Measurements from ENCODE around the gene BCKDHA.

Gene BCKDHA

DNA sequence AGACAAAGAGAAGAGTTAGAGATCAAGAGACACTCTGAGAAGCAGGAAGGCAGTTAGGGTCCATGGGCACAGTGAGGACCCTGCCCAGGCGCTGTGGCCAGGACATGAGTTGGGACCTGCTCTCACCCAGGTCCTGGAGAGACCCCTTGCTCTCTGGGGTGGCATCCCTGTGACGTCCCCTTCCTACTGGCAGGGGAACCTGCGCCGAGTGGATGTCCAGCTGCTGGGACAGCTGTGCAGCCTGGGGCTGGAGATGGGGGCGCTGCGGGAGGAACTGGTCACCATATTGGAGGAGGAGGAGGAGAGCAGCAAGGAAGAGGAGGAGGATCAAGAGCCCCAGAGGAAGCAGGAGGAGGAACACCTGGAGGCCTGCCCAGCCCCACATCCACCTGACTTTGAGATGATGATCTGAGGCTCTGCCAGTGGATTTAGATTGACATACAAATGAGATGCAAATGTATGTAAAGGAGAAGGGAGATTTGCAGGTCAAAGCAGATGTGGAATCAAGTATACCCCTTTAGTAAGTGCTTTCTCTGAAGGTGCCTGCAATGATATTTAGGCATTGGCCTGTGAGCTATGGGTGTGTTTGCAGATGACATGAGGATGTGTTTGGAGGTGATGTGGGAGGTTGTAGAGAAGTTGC lies 46.3 kb downstream of the BCKDHA start:
- H3K27me3 ChIP-seq (ENCODE audit: insufficient read depth, low read length): no peaks in the 10 kb centered on the region; the same call in 1 of the 2 replicates
- H3K4me3 ChIP-seq (ENCODE audit: low read depth, low read length, poor library complexity, severe bottlenecking): no peak overlapping the region
- peaks cover 5% of the 10 kb centered on the region for H3K4me1 ChIP-seq (ENCODE audit: insufficient read depth, low read length, severe bottlenecking)
- no peak overlapping the region for H3K4me2 ChIP-seq (ENCODE audit: low read length)
- peaks cover 2% of the 10 kb centered on the region; the same call in 1 of the 2 replicates for H3K79me2 ChIP-seq (ENCODE audit: insufficient read depth, low read length)
- H3K27ac ChIP-seq (ENCODE audit: low read depth, low read length, poor library complexity, severe bottlenecking): no peak overlapping the region
- H3K9ac ChIP-seq (ENCODE audit: low read length): no peak overlapping the region
- H4K20me1 ChIP-seq (ENCODE audit: insufficient read depth, low read length): no peaks in the 10 kb centered on the region
- H3K9me3 ChIP-seq (ENCODE audit: low read length): no peaks in the 10 kb centered on the region
- TF ChIP-seq EZH2 (IDR thresholded peaks at IDR 0.05; ENCODE audit: borderline replicate concordance, low read length): no peak
- TF ChIP-seq, protein P1, sequence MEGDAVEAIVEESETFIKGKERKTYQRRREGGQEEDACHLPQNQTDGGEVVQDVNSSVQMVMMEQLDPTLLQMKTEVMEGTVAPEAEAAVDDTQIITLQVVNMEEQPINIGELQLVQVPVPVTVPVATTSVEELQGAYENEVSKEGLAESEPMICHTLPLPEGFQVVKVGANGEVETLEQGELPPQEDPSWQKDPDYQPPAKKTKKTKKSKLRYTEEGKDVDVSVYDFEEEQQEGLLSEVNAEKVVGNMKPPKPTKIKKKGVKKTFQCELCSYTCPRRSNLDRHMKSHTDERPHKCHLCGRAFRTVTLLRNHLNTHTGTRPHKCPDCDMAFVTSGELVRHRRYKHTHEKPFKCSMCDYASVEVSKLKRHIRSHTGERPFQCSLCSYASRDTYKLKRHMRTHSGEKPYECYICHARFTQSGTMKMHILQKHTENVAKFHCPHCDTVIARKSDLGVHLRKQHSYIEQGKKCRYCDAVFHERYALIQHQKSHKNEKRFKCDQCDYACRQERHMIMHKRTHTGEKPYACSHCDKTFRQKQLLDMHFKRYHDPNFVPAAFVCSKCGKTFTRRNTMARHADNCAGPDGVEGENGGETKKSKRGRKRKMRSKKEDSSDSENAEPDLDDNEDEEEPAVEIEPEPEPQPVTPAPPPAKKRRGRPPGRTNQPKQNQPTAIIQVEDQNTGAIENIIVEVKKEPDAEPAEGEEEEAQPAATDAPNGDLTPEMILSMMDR (IDR thresholded peaks at IDR 0.05; ENCODE audit: low read length): no peak
- no peak overlapping the region for H2AFZ ChIP-seq (ENCODE audit: low read length)
- H3F3A ChIP-seq (ENCODE audit: insufficient read depth, low read length): no peaks in the 10 kb centered on the region
- no peaks in the 10 kb centered on the region for H3K36me3 ChIP-seq (ENCODE audit: insufficient read depth, low read length)
- H3K9me2 ChIP-seq (ENCODE audit: low read depth, low read length): no peaks in the 10 kb centered on the region

DNA sequence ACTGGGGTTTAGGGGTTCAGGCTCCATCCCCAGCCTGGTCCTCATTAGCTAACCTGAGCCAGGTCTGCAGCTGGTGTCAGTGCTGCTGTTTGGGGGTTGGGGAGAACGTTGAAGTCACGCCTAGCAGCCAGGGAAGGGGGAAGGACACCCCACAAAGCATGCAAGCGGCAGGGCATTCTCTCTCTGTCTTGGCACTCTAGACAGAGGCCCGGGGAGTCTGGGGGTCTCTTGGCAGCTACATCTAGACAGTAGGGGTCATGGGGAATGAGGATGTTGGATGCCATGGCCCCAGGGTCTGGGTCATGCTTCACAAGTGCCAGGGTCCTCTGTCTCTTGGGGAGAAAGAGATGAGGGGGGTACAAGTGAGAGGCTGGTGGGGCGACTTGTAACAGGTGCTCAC lies 48.0 kb downstream of the BCKDHA start:
- H3K4me3 ChIP-seq (ENCODE audit: low read depth, low read length, poor library complexity, severe bottlenecking): no peak overlapping the region
- TF ChIP-seq, protein P1 (IDR thresholded peaks at IDR 0.05; ENCODE audit: low read length): no peak
- no peak for TF ChIP-seq EZH2 (IDR thresholded peaks at IDR 0.05; ENCODE audit: borderline replicate concordance, low read length)
- no peaks in the 10 kb centered on the region for H3K36me3 ChIP-seq (ENCODE audit: insufficient read depth, low read length)
- no peaks in the 10 kb centered on the region for H3K79me2 ChIP-seq (ENCODE audit: insufficient read depth, low read length)
- no peak overlapping the region for H3K27ac ChIP-seq (ENCODE audit: low read depth, low read length, poor library complexity, severe bottlenecking)
- H3K9me2 ChIP-seq (ENCODE audit: low read depth, low read length): no peaks in the 10 kb centered on the region
- no peaks in the 10 kb centered on the region for H3F3A ChIP-seq (ENCODE audit: insufficient read depth, low read length)
- peaks cover 3% of the 10 kb centered on the region; the same call in 1 of the 2 replicates for H3K27me3 ChIP-seq (ENCODE audit: insufficient read depth, low read length)
- H4K20me1 ChIP-seq (ENCODE audit: insufficient read depth, low read length): no peaks in the 10 kb centered on the region
- H3K9ac ChIP-seq (ENCODE audit: low read length): no peak overlapping the region
- no peak overlapping the region for H2AFZ ChIP-seq (ENCODE audit: low read length)
- peaks cover 4% of the 10 kb centered on the region for H3K4me1 ChIP-seq (ENCODE audit: insufficient read depth, low read length, severe bottlenecking)
- H3K9me3 ChIP-seq (ENCODE audit: low read length): no peaks in the 10 kb centered on the region
- no peak overlapping the region for H3K4me2 ChIP-seq (ENCODE audit: low read length)

DNA sequence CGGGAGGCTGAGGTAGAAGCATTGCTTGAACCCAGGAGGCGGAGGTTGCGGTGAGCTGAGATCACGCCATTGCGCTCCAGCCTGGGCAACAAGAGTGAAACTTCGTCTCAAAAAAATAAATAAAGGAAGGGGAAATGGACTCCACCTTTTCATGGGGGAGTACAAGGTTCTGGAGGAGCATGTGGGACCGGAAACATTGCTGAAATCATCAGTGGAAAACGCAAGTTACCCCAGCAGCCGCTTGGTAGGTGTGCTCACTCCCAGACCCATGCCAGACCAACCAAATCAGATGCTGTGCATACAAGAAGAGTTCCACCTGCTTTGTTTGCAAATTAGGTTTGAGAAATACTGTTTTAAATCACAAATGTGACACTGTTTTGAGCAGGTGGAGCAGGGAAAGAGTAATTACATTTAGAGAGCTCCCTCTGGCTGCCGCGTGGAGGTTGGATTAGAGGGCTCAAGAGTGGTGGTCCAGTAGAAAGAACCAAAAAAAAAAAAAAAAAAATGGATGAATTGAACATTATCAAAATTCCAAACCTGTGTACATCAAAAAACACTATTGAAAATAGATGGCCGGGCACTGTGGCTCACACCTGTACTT lies 50.2 kb downstream of the BCKDHA start:
- H4K20me1 ChIP-seq (ENCODE audit: insufficient read depth, low read length): no peaks in the 10 kb centered on the region
- H3K27me3 ChIP-seq (ENCODE audit: insufficient read depth, low read length): peaks cover 3% of the 10 kb centered on the region; the same call in 1 of the 2 replicates
- H3K27ac ChIP-seq (ENCODE audit: low read depth, low read length, poor library complexity, severe bottlenecking): no peak overlapping the region
- no peak overlapping the region for H3K9ac ChIP-seq (ENCODE audit: low read length)
- no peak overlapping the region for H3K4me3 ChIP-seq (ENCODE audit: low read depth, low read length, poor library complexity, severe bottlenecking)
- H3F3A ChIP-seq (ENCODE audit: insufficient read depth, low read length): no peaks in the 10 kb centered on the region
- H3K79me2 ChIP-seq (ENCODE audit: insufficient read depth, low read length): no peaks in the 10 kb centered on the region
- no peaks in the 10 kb centered on the region for H3K9me2 ChIP-seq (ENCODE audit: low read depth, low read length)
- TF ChIP-seq, protein P1 (IDR thresholded peaks at IDR 0.05; ENCODE audit: low read length): no peak
- no peak for TF ChIP-seq EZH2 (IDR thresholded peaks at IDR 0.05; ENCODE audit: borderline replicate concordance, low read length)
- no peaks in the 10 kb centered on the region for H3K36me3 ChIP-seq (ENCODE audit: insufficient read depth, low read length)
- no peaks in the 10 kb centered on the region for H3K9me3 ChIP-seq (ENCODE audit: low read length)
- H3K4me2 ChIP-seq (ENCODE audit: low read length): no peak overlapping the region
- H3K4me1 ChIP-seq (ENCODE audit: insufficient read depth, low read length, severe bottlenecking): peaks cover 4% of the 10 kb centered on the region
- H2AFZ ChIP-seq (ENCODE audit: low read length): no peak overlapping the region
